G401 (cell line): ENCODE measurements around the gene MAGI2. TPM values are rescaled to one million over a fixed set of nuclear protein-coding genes. Genes with fewer than 3 reads are reported as not detected.
A peak's percentile ranks its signal among the peaks of the same experiment; 100 is the strongest.

ENCODE experiments used
- DNase-seq: peaks from one replicate; pipeline ENCODE4 v3.0.0-alpha.2; 2015; ENCODE audit warnings: low spot score
- in situ Hi-C: cut with HindIII; loops from 2 replicates; pipeline ENCODE4 v1.10.0; 2016; ENCODE audit warnings: low sequenced_read_pairs, mixed read lengths
- total RNA-seq: library from RNA; depleted of rRNA; stranded (reverse); fragments of >200 nt; shearing (Covaris generic); gene quantifications from 2 replicates; pipeline ENCODE4 v1.2.3, GENCODE V29; 2014

MAGI2 gene
- total RNA-seq, 1 experiment from 2014 or later: not detected

DNA sequence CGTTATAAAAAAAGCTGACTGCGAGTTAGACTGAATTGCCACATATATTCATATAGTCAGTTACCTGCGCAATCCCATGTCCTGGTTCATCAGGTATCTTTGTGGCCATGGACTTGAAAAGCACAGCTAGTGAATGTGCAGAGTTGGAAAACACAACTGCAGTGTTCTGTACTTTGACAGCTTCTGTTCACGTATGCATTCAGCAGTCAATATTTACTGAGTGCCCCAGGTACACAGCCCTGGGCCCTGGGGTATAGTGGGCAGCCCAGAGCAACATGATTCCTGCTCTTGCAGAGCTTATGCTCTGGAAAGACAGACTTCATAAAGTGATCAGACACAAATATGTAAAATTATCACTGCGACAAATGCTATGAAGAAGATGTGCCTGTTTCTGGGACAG lies 1341.0 kb downstream of the MAGI2 start:
- in situ Hi-C loops: no loop called here
- DNase-seq: no peak

DNA sequence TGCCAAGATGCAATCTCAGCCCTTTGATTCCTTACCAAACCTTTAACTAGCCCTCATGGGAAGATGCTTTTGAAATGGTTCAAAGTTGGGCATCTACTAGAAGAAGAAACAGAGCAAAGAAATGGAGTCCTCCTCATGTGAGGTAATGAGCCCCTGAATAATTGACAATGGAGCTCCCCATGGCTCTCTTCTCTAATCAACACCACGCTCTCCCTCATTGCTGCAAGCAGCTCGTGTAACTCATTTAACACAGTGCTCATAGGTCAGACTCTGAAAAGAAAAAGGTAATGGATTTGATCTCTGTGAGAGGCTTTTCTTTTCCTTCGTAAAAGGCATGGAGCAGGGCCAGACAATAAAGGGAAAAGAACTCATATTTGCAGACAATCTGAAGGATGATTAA lies 1342.1 kb downstream of the MAGI2 start:
- in situ Hi-C loops: no loop called here
- no peak for DNase-seq

DNA sequence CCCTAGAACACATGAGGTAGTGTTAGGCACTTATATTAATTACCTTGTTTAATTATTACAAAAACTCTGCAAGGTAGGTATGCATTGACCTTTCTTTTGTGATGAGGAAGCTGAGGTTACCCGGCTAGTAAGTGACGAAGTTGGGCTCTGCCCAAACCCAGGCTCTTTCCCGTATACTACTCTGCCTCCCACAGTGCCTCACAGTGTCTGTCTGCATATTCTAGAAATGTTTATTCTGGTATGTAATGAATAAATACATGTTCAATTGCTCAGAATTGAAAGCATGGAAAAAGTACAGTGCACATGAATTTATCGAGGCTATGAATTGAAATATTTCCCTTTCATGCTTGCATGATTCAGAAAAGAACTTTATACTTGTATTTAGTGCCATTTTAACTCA lies 1350.0 kb downstream of the MAGI2 start:
- in situ Hi-C loops: no loop called here
- DNase-seq: no peak

DNA sequence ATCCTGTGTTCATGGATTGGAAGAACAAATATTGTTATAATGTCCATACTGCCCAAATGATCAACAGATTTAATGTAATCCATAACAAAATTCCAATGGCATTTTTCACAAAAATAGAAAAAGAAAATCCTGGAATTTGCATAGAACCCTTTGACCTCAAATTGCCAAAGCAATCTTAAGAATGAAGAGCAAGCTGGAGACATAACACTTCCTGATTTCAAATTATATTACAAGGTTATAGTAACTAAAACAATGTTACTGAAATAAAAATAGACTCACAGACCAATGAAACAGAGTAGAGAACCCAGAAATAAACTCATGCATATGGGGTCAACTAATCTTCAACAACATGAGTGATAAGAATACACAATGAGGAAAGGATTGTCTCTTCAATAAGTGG lies 1352.4 kb downstream of the MAGI2 start:
- no peak for DNase-seq
- in situ Hi-C loops: no loop called here

DNA sequence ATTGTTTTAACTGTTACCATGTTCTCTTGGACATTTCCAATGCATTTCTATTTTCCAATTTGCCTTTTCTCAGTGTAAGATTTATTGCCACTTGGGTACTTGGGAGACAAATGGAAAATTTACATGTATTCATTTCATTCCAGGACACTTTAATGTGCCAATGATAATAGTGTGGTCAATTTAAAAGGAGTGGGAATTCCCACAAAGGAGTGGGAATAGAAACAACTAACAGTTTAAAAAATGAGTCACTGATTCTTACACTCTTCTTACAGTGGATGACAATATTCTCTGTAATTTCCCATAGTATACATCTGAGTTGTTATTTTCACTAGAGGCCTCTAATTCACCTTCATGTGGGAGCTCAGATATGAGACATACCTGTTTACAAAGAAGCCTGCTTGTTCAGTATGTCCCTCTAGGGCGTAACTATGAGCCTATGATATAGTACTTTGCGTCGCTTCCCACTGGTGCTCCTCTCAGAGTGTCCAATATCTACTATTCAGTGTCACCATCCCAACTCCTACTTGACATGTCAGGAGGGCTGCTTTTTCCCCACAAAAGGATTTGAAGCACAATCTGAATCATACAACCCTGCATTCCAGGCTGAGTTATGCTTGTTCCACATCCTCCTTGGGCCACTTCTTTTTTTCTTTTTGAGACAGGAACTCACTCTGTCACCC lies 1353.6 kb downstream of the MAGI2 start:
- DNase-seq: no peak

DNA sequence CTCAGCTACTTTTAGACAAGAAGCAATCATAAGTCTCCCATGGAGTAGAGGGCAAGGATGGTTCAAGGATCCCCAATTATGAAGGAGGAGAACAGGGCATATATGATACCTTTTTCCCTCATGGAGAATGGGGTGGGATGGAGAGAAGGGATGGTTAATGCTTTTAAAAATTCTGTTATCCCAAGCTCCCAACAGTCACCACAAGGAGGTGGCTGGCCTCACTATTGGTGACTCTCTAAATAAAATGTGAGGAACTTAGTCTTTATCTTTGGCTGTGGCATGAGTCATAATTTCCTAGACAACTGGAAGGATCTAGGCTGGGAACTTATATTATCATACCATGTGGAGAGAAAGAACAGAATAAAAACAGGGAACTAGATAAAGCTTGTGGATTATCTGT lies 1357.9 kb downstream of the MAGI2 start:
- DNase-seq: no peak
- in situ Hi-C loops: no loop called here

More for the DNA sequence above, 1353.6 kb downstream of the MAGI2 start:
- in situ Hi-C loops: no loop called here

DNA sequence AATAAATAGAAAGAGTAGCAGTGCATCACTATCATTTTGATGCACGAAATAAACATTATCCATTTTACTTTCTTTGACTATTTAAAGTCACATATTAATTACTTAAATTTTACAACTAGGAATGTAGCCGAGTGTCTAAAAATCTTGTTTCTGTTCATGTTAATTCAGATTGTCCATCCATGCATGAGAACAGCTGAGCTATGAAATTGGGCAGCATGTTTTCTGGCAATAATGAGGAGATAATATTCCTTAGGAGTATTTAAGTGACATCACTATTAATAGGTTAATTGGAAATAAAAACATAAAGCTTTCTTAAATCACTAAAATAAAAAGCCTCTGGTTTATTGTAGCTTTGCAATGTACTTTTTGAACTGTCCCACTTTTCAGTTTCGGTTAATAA lies 1361.1 kb downstream of the MAGI2 start:
- in situ Hi-C loops: no loop called here
- peak; percentile 9 for DNase-seq

DNA sequence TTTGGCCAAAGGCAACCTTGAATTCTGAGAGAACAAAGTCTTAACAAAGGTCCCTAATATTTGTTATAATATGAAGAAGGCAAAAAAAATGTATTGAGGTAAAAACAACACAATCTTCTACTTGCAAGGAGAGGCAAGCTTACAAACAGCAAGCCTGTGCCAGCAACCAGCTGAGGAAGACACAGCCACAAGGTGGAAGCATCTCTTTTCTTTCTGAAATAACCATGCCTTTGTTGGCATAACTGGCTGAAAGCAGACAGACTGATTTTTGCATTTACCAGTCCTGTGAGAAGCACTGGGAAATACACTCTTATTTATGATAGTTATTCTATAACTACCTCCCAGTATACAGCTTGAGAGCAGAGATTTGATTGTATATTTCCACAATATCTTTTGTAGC lies 1362.9 kb downstream of the MAGI2 start:
- DNase-seq: peak; percentile 30
- in situ Hi-C loops: no loop called here

DNA sequence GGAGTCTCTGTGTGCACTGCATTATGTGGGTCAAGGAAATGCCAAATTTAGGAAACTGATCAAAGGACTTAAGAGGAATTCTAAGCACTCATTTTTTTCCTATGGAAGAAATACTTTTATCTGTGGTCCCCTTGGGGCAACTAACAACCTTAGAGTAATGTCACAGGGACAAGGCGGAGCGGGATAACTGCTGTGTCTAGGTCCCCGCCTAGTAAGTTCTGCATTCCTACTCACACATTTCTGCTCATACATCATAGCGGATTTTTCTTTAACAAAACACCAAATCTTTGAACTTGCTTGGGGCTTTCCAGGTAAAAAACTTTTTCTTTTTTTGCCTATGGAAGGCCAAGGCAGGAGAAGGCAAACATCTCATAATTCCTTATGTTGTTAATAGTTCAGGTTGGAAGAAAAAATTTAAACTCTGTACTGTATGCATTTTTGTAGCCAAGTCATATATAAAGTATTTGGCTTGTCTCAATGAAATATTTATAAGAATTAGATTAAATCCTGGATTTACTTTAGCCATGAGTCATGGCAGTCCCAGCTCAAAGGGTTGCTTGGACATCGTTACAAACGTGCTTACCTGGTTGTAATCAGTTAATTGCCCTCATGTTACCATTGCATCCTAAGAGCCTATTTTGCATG lies 1369.9 kb downstream of the MAGI2 start:
- DNase-seq: no peak
- in situ Hi-C loops: no loop called here

DNA sequence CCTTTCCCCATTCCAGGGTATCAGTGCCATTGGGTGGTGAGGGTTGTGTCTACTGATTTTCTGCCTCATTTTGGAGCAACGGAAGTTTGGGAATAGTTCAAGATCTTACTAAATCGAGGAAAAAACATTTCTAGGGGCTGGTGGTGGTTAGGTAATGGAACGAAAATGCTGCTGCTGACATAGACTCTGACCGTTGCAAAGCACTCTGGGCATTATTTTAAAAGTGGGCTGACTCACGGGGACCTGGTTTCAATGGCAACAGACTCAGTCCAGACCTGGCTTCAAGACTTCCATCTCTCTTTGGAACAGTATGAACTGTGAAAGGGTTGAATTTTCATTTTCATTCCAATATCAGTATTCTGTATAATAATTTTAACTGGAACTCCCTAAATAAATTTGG lies 1370.9 kb downstream of the MAGI2 start:
- no peak for DNase-seq
- in situ Hi-C loops: no loop called here

DNA sequence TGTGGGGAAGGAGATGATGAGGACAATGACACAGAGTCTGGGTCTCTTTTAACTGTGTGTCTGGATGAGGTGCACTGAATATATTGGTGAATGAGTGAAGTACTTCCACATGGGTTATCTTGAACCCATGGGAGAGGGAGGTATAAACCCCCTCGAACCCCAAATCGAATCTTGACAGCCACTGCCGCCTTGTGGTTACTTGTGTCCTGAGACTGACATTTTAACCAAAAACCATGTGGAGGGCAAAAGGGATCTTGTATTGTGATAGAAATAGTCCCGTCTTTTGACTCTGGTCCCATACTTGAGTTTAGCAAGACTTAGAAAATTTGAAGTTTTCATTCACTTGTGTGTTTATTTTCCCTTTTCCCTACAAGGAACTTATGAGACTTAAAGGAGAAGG lies 1371.6 kb downstream of the MAGI2 start:
- DNase-seq: no peak
- in situ Hi-C loops: no loop called here

DNA sequence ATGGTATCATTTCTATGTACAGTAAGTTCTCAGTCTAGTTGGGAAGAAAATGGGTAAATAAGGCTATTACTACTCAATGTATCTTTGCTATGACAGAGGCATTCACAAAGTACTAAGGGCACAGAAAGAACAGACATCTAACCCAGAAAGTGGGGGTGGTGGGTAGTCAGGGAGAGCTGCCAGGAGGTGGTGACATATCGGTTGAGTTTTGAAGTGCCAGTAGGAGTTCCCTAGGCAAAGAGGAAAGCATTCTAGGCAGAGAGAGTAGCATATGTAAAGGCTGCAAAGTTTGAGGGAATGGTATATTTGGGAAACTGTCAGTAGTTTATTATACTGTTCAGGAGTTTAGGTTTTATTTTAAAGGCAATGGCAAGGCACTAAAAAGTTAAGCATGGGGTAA lies 1372.1 kb downstream of the MAGI2 start:
- in situ Hi-C loops: no loop called here
- no peak for DNase-seq

DNA sequence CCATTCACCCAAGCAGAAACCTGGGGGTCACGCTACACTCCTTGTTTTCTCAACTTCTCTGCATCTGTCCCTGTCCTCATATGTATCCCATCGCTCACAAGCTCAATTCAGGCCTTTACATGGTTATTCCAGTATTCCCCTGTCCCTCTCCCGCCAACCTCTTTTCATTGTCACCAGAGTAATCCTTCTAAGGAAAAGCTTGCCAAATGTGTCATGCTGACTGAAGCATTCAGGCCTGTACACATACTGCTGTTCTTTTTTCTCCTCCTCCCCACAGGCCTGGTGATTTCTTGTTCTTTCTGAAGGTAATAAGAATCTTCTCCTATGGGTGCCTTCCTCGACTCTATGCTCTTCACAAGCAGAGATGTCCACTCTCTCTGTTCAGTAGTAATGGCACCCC lies 1372.7 kb downstream of the MAGI2 start:
- in situ Hi-C loops: no loop called here
- DNase-seq: peak; percentile 53

DNA sequence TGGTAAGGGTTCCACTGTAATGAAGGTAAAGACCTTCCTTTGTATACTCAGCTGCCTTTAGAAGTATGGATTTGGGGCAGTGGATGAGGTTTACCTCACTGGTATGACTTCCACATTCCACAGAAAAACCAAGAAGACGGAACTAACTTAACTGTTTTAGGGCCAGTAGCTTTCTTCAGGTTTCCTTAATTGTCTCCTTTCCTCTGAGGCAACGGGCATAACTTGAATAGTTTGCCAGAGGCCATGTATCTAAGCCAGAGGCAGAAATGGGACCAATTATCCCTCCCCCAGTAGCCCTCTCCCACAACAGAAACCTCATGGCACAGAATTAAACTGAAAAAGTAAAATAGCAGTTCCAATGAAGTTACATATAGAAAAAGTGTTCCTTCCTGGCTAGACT lies 1373.2 kb downstream of the MAGI2 start:
- in situ Hi-C loops: no loop called here
- DNase-seq: no peak

DNA sequence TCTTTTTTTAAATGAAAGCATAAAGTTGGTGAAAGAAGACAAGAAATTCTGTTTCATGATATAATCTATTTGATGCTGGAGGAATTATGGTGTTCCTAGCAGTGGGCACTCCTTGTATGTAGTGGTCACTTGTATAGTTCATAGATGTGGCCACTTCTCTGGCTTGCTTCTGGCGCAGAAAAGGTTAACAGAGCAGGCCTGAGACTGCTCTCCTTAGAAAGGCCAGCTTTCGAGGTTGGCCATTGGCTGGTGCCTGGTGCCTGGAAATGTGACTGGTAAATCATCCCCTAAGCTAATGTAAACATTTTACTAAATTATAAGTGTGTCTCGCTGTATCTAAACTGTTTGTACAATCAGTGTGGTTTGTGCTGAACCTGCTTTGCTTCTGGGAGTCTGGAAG lies 1378.8 kb downstream of the MAGI2 start:
- in situ Hi-C loops: no loop called here
- DNase-seq: no peak

DNA sequence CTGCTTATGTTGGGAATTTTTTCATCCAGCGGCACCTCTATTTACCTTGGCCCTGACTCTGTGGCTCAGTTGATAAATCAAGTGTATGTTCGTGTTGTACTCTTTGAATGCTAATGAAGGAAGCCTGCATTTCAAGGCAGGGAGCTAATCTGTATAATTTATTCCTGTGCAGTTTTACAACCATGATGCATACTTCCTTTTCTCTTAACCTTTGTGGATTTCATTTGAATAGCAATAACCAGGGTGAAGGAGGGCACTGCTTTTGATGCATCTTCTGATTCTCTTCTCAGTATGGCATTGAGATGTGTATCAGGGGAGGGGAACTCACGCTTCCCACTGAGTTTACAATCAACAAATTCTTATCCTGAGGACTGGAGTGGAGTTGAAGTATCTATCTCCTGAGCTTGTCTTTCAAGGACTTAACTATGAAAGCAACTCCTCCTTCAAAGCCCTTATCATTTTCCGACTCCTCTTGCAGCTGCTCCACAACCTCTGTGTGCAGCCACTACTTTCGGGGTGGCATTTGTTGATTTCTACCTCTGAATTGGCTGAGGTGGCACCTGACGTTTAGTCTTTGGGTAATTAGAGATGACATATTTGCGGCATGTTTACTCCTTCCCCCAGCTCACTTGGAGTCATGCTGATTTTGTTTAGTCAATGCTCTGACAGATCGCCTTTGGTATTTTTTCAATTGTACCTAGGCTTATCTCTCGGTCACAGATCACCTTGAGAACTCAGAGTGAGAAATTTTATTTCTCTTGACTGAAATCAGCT lies 1379.7 kb downstream of the MAGI2 start:
- in situ Hi-C loops: no loop called here
- DNase-seq: no peak

DNA sequence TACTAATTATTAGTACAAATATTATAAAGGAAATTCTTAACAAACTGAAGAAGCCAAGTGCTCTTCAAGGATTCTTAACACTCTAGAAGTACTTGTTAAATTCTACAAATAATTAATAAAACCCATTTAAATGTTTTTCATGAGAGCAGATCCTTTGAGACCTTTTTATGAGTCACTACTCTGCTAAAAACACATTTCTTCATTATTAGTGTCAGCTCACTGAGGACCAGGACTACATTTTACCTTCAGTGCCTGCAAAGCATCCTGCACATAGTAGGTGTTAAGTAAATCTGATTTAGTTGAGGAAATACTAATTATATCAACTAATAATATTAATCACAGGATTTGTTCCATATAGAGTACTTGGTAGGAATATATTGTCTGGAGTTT lies 1381.3 kb downstream of the MAGI2 start:
- DNase-seq: no peak
- in situ Hi-C loops: no loop called here

DNA sequence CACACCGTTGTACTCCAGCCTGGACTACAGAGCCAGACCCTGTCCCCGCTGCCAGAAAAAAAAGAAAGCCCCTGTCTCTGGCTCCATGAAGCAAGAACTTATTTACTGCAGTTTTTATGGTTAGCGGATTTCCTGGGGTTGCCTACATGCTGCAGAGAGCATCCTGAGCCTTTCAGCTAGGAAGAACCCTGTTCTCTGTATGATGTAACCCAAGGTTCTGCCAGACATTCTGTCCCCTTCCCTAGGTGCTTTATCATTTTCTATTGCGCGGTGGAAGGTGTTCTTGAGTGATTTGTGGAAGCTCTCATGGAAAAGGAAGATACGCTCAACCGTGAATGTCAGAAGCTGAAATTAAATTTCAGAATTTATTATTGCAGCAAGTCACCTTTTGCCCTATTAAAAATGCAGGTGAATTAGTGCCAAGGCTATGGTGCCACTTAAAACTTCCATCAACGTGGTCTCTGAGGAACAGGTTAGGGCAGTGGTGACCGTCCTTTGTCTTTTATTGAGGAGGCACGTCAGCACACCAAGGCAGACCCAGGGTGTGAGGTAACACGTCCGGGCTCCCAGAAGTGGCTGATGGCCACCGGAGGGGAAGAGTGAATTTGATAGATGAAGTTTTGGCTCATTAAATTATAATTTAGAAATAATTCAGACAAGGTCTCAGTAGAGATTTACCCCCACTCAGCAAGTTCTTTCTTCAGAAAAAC lies 1381.8 kb downstream of the MAGI2 start:
- in situ Hi-C loops: no loop called here
- no peak for DNase-seq

DNA sequence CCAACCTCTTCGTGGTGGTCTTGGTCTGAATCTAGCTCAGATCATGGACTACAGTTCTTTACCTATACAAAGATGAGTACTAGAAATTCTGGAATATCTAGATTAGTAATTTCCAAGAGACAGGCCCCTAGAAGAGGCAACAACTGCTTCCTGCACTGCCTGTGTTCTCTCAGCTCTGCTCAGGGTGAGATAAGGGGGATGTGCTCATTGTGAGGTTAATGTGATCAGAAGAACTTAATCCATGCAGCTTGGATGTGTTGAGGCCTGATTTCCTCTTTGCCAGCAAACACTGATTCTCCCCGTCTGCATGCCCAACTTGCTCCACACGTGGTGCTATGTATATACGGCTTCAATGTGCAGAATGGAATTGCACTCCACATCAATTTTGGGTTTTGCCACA lies 1386.9 kb downstream of the MAGI2 start:
- DNase-seq: no peak
- in situ Hi-C loops: no loop called here

DNA sequence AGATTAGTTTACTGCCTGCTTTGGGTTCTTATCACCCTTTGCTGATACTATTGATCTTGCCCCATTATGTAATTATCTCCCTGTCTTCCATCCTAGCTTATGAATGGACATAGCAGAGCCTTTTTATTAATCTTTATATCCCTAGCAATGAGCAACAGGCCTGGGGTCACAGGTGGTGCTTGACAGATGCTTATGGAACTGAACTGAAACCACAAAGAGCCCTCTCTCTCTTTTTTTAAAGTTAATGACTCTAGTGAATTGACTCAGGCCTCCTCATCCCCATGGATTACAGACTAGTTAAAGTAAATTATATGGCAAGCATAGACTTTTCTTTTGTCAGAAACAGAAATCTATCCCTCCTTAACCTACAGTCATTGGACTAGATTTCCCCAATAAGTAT lies 1389.7 kb downstream of the MAGI2 start:
- DNase-seq: no peak
- in situ Hi-C loops: no loop called here
